Muscle layer of colon (tissue), 2 donors: ENCODE measurements around the gene IMMP2L.

Experiments used
- H3K27ac ChIP-seq: one replicate; pipeline ENCODE4 v1.7.0; 2013; ENCODE audit warnings: low read depth, mild to moderate bottlenecking, low read length, moderate library complexity
- H3K27me3 ChIP-seq, 2 donors: one replicate each; pipeline ENCODE4 v1.7.0; 2013; ENCODE audit warnings: low read length in 2 of 2, mild to moderate bottlenecking in 2 of 2; ENCODE audit not compliant: insufficient read depth in 2 of 2, control insufficient read depth in 1 of 2
- H3K36me3 ChIP-seq: one replicate; pipeline ENCODE4 v1.7.0; 2013; ENCODE audit warnings: mild to moderate bottlenecking, low read length; ENCODE audit not compliant: insufficient read depth
- H3K4me1 ChIP-seq: one replicate; pipeline ENCODE4 v1.7.0; 2013; ENCODE audit warnings: mild to moderate bottlenecking, low read length; ENCODE audit not compliant: insufficient read depth
- H3K4me3 ChIP-seq, 2 donors: one replicate each; pipeline ENCODE4 v1.7.0; 2013; ENCODE audit warnings: low read length in 2 of 2, low read depth in 1 of 2, mild to moderate bottlenecking in 1 of 2, moderate library complexity in 1 of 2
- H3K9ac ChIP-seq: one replicate; pipeline ENCODE4 v1.7.0; 2013; ENCODE audit warnings: low read length
- H3K9me3 ChIP-seq: one replicate; pipeline ENCODE4 v1.7.0; 2013; ENCODE audit warnings: mild to moderate bottlenecking, low read length
- donor health status: abdominal sarcoma.
- donor health status: Adenocarcinoma of cecum.

The IMMP2L gene

DNA sequence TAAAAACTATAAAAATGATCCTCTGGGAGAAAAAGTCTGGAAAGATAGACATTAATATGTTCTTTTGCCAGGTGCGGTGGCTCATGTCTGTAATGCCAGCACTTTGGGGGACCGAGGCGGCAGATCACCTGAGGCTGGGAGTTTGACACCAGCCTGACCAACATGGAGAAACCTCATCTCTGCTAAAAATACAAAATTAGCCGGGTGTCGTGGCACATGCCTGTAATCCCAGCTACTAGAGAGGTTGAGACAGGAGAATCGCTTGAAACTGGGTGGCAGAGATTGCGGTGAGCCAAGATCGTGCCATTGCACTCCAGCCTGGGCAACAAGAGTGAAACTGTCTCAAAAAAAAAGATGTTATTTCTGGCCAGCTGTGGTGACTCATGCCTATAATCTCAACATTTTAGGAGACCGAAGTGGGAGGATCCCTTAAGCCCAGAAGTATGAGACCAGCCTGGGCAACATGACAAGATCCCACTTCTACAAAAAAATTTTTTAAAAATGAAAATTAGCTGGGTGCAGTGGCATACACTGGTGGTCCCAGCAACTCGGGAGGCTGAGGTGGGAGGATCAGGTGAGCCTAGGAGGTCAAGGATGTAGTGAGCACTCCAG lies 573.3 kb downstream of the IMMP2L start:
- H3K27me3 ChIP-seq = no peaks in the 10 kb centered on the region
- no peak overlapping the region for H3K4me3 ChIP-seq

DNA sequence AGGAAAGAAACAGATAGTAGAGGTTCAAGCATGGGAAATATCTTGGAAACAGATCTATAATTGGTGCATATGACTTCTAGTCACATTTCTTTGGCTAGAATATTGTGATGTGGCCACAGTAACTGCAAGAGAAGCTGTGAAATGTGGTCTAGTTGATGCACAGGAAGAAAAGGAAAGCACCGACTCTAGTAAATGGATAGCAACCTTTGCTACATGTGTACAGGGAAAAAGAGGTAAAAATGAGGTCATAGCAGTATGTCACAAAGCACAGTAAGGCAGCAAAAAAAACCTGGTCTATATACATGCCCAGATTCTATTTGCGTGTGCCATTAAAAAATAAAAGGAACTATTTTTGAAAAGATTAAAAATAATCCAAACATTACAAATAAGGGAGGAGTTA lies 573.9 kb downstream of the IMMP2L start:
- H3K9ac ChIP-seq = no peak overlapping the region
- H3K27ac ChIP-seq = no peak overlapping the region
- H3K4me1 ChIP-seq = no peaks in the 10 kb centered on the region
- H3K27me3 ChIP-seq = no peaks in the 10 kb centered on the region
- H3K4me3 ChIP-seq = no peak overlapping the region
- no peaks in the 10 kb centered on the region for H3K9me3 ChIP-seq
- no peaks in the 10 kb centered on the region for H3K36me3 ChIP-seq

More for the DNA sequence above, 573.3 kb downstream of the IMMP2L start:
- no peak overlapping the region for H3K9ac ChIP-seq
- H3K36me3 ChIP-seq = no peaks in the 10 kb centered on the region
- H3K27ac ChIP-seq = no peak overlapping the region
- no peaks in the 10 kb centered on the region for H3K9me3 ChIP-seq
- H3K4me1 ChIP-seq = no peaks in the 10 kb centered on the region

- Histone ChIP-seq H3K9ac (no peak overlapping the region), H3K4me3 (no peak overlapping the region), H3K36me3 (no peaks in the 10 kb centered on the region), H3K27me3 (no peaks in the 10 kb centered on the region), H3K4me1 (no peaks in the 10 kb centered on the region), H3K9me3 (no peaks in the 10 kb centered on the region), H3K27ac (no peak overlapping the region)
Measured at GRCh38 chr7:110987127-110987693, 575.1 kb downstream of the IMMP2L start.

DNA sequence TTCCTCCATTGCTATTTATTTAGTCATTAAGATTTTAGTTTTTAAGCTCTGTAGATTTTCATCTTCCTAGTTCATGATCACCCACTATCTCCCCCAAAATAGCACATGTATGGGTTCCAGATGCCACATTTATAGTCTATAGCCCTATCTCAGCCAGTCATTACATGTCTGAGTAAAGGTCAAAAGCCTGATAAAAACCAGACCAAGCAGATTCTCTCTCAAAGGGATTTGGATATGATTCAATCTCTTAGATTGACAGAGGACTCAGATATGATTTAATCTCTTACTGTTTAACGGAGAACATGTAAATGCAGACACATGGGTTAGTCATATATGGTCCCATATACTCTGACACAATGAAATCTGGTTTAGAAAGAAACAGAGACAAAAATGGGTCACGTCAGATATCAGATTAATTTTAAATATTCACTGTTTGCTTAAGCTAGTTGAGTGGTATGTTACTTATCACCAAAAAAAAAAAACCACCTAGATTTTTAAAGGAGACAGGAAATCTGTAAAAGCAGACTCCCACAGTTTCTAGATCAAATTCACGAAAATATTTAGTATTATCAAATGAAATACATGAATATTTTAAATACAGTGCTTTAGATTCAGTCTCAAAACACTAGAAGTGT lies 578.4 kb downstream of the IMMP2L start:
- no peaks in the 10 kb centered on the region for H3K27me3 ChIP-seq
- no peak overlapping the region for H3K9ac ChIP-seq
- H3K27ac ChIP-seq = no peak overlapping the region
- no peak overlapping the region for H3K4me3 ChIP-seq
- no peaks in the 10 kb centered on the region for H3K36me3 ChIP-seq
- no peaks in the 10 kb centered on the region for H3K4me1 ChIP-seq
- no peaks in the 10 kb centered on the region for H3K9me3 ChIP-seq

DNA sequence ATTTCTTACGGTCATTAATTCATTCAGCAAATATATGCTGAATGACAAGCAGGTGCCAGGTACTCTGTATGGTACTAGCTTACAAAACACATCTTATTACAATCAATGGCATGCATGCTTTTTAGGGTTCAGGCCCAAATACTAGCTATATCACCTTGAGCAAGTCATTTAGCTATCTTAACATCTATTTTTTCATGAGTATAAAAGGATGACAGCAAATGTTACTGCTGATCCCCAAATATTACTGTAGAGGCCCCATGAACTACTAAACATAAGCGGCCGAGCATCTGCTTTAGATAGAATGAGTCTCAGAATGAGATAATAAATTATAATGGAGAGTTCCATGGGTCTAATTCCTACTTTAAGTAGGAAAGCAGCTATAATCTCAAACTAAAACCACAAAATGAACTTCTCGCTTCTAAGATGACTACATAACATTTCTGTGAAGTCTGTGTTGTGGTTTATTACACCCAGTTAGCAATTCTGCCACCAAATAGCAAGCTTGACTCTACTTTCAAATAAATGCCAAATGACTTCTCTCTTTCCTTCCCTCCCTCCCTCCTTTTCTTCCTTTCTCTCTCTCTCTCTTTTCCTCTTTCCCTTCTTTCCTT lies 585.1 kb downstream of the IMMP2L start:
- no peak overlapping the region for H3K9ac ChIP-seq
- no peaks in the 10 kb centered on the region for H3K9me3 ChIP-seq
- H3K27me3 ChIP-seq = no peaks in the 10 kb centered on the region
- no peaks in the 10 kb centered on the region for H3K4me1 ChIP-seq
- H3K4me3 ChIP-seq = no peak overlapping the region
- no peaks in the 10 kb centered on the region for H3K36me3 ChIP-seq
- H3K27ac ChIP-seq = no peak overlapping the region

DNA sequence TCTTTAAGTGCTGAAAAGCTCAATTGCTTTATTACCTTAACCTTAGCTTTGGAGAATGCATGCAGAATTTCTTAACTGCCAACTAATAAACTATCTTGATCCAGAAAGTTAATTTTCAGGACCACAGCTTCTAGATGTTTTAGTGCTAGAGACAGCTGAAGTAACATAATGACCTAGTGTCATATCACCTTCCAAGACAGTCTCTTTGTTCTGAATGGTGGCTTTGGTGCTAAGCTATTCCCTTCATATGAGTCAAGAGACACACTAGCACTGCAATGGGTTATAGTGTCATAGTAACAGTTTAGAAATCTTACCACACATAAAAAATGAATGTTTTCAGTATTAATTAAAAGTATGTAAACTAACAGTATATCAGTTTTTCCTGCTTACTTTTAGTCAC lies 586.8 kb downstream of the IMMP2L start:
- Histone ChIP-seq H3K36me3 (no peaks in the 10 kb centered on the region), H3K27me3 (no peaks in the 10 kb centered on the region), H3K9me3 (no peaks in the 10 kb centered on the region), H3K4me1 (no peaks in the 10 kb centered on the region), H3K27ac (no peak overlapping the region), H3K4me3 (no peak overlapping the region), H3K9ac (no peak overlapping the region)

DNA sequence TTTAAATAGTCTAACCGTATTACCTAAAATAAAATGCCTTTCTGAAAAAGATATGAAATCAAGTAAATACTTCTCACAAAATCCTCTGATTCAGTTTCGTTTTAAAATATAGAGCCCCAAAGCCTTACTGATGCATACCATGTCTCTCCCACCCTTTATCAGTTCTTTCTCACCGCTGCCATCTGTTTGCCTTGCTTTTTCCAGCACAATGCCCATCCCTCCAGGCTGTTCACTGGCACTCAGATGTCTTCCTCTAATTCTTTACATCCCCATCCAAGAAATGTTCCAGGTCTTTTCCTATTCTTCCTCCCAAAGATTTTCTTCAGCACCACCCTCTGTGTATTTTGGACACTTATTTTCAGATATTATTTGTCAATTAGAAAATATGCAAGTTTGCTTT lies 587.9 kb downstream of the IMMP2L start:
- Histone ChIP-seq H3K9me3 (no peaks in the 10 kb centered on the region), H3K4me3 (no peak overlapping the region), H3K9ac (no peak overlapping the region), H3K27ac (no peak overlapping the region), H3K4me1 (no peaks in the 10 kb centered on the region), H3K27me3 (no peaks in the 10 kb centered on the region), H3K36me3 (no peaks in the 10 kb centered on the region)

GRCh38 chr7:110973196-110973990 lies 588.9 kb downstream of the IMMP2L start:
- Histone ChIP-seq H3K4me3 (no peak overlapping the region), H3K9ac (no peak overlapping the region), H3K9me3 (no peaks in the 10 kb centered on the region), H3K27me3 (no peaks in the 10 kb centered on the region), H3K27ac (no peak overlapping the region), H3K36me3 (no peaks in the 10 kb centered on the region), H3K4me1 (no peaks in the 10 kb centered on the region)

- no peak overlapping the region for H3K9ac ChIP-seq
- H3K27me3 ChIP-seq = no peaks in the 10 kb centered on the region
- H3K36me3 ChIP-seq = no peaks in the 10 kb centered on the region
- H3K4me1 ChIP-seq = no peaks in the 10 kb centered on the region
- H3K27ac ChIP-seq = no peak overlapping the region
- no peak overlapping the region for H3K4me3 ChIP-seq
- H3K9me3 ChIP-seq = no peaks in the 10 kb centered on the region
Measured at GRCh38 chr7:110964775-110965174, 597.5 kb downstream of the IMMP2L start.

GRCh38 chr7:110962826-110963225 lies 599.5 kb downstream of the IMMP2L start:
- Histone ChIP-seq H3K36me3 (no peaks in the 10 kb centered on the region), H3K27me3 (no peaks in the 10 kb centered on the region), H3K4me3 (no peak overlapping the region), H3K4me1 (no peaks in the 10 kb centered on the region), H3K9ac (no peak overlapping the region), H3K9me3 (no peaks in the 10 kb centered on the region), H3K27ac (no peak overlapping the region)

GRCh38 chr7:110962374-110962773 lies 599.9 kb downstream of the IMMP2L start:
- no peaks in the 10 kb centered on the region for H3K27me3 ChIP-seq
- no peak overlapping the region for H3K4me3 ChIP-seq
- no peak overlapping the region for H3K27ac ChIP-seq
- H3K36me3 ChIP-seq = no peaks in the 10 kb centered on the region
- H3K4me1 ChIP-seq = no peaks in the 10 kb centered on the region
- H3K9me3 ChIP-seq = no peaks in the 10 kb centered on the region
- no peak overlapping the region for H3K9ac ChIP-seq
